Neural cell (in vitro differentiated cells): Measurements from ENCODE around the gene SMO.

ENCODE experiments used
- EP300 ChIP-seq: fragments of 450-650 bp; conservative IDR thresholded peaks from 2 replicates; pipeline ENCODE4 v1.6.1; 2014; ENCODE audit warnings: antibody characterized with exemption, mild to moderate bottlenecking, moderate library complexity; ENCODE audit not compliant: poor library complexity, severe bottlenecking
- EZH2 ChIP-seq: fragments of 200-600, 300-800 bp; shearing (Covaris generic), sonication (generic); IDR thresholded peaks from 2 replicates; pipeline ENCODE4 v1.6.1; 2014; ENCODE audit warnings: antibody characterized with exemption, low read length, borderline replicate concordance, mild to moderate bottlenecking; ENCODE audit not compliant: insufficient read depth, poor library complexity, severe bottlenecking
- TF ChIP-seq, protein P1 (sequence below): fragments of 450-650 bp; IDR thresholded peaks from 2 replicates; pipeline ENCODE4 v1.5.1; 2014; ENCODE audit warnings: antibody characterized with exemption, mild to moderate bottlenecking, moderate library complexity; ENCODE audit not compliant: poor library complexity, severe bottlenecking

DNA sequence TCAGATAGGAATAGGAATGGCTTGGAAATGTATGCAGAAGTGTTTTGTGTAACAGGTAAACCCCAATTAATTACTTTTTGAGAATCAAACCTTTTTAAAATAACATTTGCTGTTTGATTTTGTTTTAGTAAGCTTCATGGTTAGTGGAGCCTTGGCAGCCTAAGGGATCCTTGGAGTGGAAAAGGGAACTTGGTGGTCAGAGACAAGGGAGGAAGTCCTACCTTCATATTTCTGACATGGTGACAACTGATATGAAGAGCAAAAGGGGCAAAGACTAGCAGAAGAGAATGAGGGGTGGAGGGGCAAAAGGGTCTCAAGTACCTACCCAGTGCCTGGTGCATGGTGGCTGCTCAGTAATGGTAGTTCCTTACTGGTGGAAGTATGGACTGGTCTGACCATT lies 68.7 kb downstream of the SMO start:
- TF ChIP-seq, protein P1, sequence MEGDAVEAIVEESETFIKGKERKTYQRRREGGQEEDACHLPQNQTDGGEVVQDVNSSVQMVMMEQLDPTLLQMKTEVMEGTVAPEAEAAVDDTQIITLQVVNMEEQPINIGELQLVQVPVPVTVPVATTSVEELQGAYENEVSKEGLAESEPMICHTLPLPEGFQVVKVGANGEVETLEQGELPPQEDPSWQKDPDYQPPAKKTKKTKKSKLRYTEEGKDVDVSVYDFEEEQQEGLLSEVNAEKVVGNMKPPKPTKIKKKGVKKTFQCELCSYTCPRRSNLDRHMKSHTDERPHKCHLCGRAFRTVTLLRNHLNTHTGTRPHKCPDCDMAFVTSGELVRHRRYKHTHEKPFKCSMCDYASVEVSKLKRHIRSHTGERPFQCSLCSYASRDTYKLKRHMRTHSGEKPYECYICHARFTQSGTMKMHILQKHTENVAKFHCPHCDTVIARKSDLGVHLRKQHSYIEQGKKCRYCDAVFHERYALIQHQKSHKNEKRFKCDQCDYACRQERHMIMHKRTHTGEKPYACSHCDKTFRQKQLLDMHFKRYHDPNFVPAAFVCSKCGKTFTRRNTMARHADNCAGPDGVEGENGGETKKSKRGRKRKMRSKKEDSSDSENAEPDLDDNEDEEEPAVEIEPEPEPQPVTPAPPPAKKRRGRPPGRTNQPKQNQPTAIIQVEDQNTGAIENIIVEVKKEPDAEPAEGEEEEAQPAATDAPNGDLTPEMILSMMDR, result no peak
- no peak for TF ChIP-seq EZH2
- no peak for TF ChIP-seq EP300
